HepG2 (cell line): ENCODE data around the gene NOTUM. TPM values are rescaled to one million over a fixed set of nuclear protein-coding genes. Genes with fewer than 3 reads are reported as not detected.

Experiments
- AKAP8 ChIP-seq: sonication (generic); formaldehyde crosslinking; IDR thresholded peaks from 2 replicates; pipeline ENCODE4 v1.5.1; 2020; ENCODE audit warnings: mild to moderate bottlenecking, missing genetic modification reagents
- FOXC1 ChIP-seq: sonication (generic); formaldehyde crosslinking; IDR thresholded peaks from 2 replicates; pipeline ENCODE4 v1.8.0; 2022; ENCODE audit warnings: mild to moderate bottlenecking, missing genetic modification reagents, borderline replicate concordance
- GPN1 ChIP-seq: sonication (generic); formaldehyde crosslinking; IDR thresholded peaks from 2 replicates; pipeline ENCODE4 v1.5.1; 2020; ENCODE audit warnings: missing genetic modification reagents, borderline replicate concordance
- MXI1 ChIP-seq: IDR thresholded peaks from 3 replicates; pipeline ENCODE4 v1.6.1; 2012; ENCODE audit warnings: low read depth, low read length, inconsistent platforms, borderline replicate concordance
- NRL ChIP-seq: sonication (generic); formaldehyde crosslinking; IDR thresholded peaks from 2 replicates; pipeline ENCODE4 v1.5.0; 2020; ENCODE audit warnings: missing genetic modification reagents, mild to moderate bottlenecking, moderate library complexity, borderline replicate concordance
- PAF1 ChIP-seq: IDR thresholded peaks from 2 replicates; pipeline ENCODE4 v1.6.1; 2016; ENCODE audit warnings: missing genetic modification reagents, missing compliant biosample characterization
- PRPF4 ChIP-seq: fragments of 200-400 bp; formaldehyde crosslinking; IDR thresholded peaks from 2 replicates; pipeline ENCODE4 v1.6.1; 2016; ENCODE audit warnings: low read length, low read depth; ENCODE audit not compliant: poor library complexity, severe bottlenecking
- RBFOX2 ChIP-seq: fragments of 200-400 bp; formaldehyde crosslinking; IDR thresholded peaks from 2 replicates; pipeline ENCODE4 v1.6.1; 2017; ENCODE audit warnings: low read depth, mild to moderate bottlenecking, low read length
- RFXAP ChIP-seq: sonication (generic); formaldehyde crosslinking; IDR thresholded peaks from 2 replicates; pipeline ENCODE4 v1.4.0; 2020; ENCODE audit warnings: missing genetic modification reagents, borderline replicate concordance
- SRF ChIP-seq: IDR thresholded peaks from 2 replicates; pipeline ENCODE4 v1.6.1; 2011; ENCODE audit warnings: mild to moderate bottlenecking, low read depth, low read length, moderate library complexity
- SRSF1 ChIP-seq: fragments of 200-400 bp; formaldehyde crosslinking; optimal IDR thresholded peaks from 2 replicates; pipeline ENCODE3; 2017; ENCODE audit warnings: mild to moderate bottlenecking, low read depth, low read length, moderate library complexity
- ZBTB38 ChIP-seq: sonication (generic); formaldehyde crosslinking; IDR thresholded peaks from 2 replicates; pipeline ENCODE4 v1.5.1; 2020; ENCODE audit warnings: mild to moderate bottlenecking, missing genetic modification reagents
- ZC3H4 ChIP-seq: sonication (generic); formaldehyde crosslinking; IDR thresholded peaks from 2 replicates; pipeline ENCODE4 v1.4.0; 2020; ENCODE audit warnings: missing genetic modification reagents, borderline replicate concordance
- ZNF746 ChIP-seq: sonication (generic); formaldehyde crosslinking; IDR thresholded peaks from 2 replicates; pipeline ENCODE4 v1.8.0; 2022; ENCODE audit warnings: mild to moderate bottlenecking, missing genetic modification reagents
- ZNF891 ChIP-seq: sonication (generic); formaldehyde crosslinking; IDR thresholded peaks from 2 replicates; pipeline ENCODE4 v1.5.0; 2020; ENCODE audit warnings: mild to moderate bottlenecking, missing genetic modification reagents
- ZSCAN25 ChIP-seq: sonication (generic); formaldehyde crosslinking; IDR thresholded peaks from 2 replicates; pipeline ENCODE4 v1.8.0; 2022; ENCODE audit warnings: mild to moderate bottlenecking, missing genetic modification reagents
- polyA plus RNA-seq, 8 experiments: library from polyadenylated mRNA; depleted of rRNA in 3 of 8; stranded (reverse) in 7 of 8; unstranded in 1 of 8; fragments of >200 nt; fragmentation: Illumina TruSeq in 4 of 8; extraction: Trizol in 4 of 8; gene quantifications; 2 replicates each; pipeline versions ENCODE4 v1.2.1 to v1.2.3, GENCODE V29; 2011 to 2016; ENCODE audit warnings: low read depth in 4 of 8, missing spikeins in 1 of 8, mixed read lengths in 1 of 8; ENCODE audit not compliant: insufficient read depth in 1 of 8
- total RNA-seq, 5 experiments: library from RNA; depleted of rRNA; stranded (reverse); fragments of >200 nt; fragmentation: Illumina TruSeq; extraction: Trizol; gene quantifications; 2 replicates each; pipeline ENCODE4 v1.2.3, GENCODE V29; 2016; ENCODE audit warnings: low read depth in 1 of 5
- TF ChIP-seq, protein P1 (sequence below): IDR thresholded peaks from 2 replicates; pipeline ENCODE4 v1.6.1; 2016
- TF ChIP-seq, protein P2 (sequence below): sonication (generic); formaldehyde crosslinking; IDR thresholded peaks from 2 replicates; pipeline ENCODE4 v1.4.0; 2020; ENCODE audit warnings: mild to moderate bottlenecking, missing genetic modification reagents
- TF ChIP-seq, protein P3 (sequence below): sonication (generic); formaldehyde crosslinking; IDR thresholded peaks from 2 replicates; pipeline ENCODE4 v1.8.0; 2022; ENCODE audit warnings: missing genetic modification reagents, mild to moderate bottlenecking, moderate library complexity, borderline replicate concordance

Gene NOTUM
- total and polyA plus RNA-seq, 2 of the 13 experiments (the other 11 are each of a cell fraction or from before 2014, with no cell fraction given) = 150 to 160 TPM

DNA sequence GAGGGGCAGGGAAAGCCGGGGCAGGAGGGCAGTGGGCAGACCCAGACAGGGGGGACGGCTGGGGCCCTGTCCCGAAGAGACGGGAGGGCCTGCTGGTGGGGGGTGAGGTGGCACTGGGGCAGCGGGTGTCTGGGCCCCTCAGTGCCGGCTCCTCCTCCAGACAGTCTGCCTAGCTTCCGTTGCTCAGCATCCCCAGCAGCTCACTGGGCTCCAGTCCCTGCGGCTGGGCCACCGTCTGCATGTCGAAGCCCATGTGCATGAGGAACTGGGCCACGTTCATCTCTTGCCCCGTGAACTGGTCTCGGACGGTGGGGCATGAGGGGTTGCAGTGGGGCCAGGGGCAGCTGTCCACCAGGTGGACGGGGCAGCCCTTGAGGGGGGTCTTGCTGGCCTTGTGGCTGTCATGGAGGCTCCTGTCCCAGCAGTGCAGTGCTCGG lies 8.2 kb downstream of the NOTUM start (continued):
- no peak for TF ChIP-seq SRF
- peak; percentile 33; the same call in 1 of the 2 replicates for TF ChIP-seq ZSCAN25 (CRISPR knock-in tag)
- TF ChIP-seq, protein P1, sequence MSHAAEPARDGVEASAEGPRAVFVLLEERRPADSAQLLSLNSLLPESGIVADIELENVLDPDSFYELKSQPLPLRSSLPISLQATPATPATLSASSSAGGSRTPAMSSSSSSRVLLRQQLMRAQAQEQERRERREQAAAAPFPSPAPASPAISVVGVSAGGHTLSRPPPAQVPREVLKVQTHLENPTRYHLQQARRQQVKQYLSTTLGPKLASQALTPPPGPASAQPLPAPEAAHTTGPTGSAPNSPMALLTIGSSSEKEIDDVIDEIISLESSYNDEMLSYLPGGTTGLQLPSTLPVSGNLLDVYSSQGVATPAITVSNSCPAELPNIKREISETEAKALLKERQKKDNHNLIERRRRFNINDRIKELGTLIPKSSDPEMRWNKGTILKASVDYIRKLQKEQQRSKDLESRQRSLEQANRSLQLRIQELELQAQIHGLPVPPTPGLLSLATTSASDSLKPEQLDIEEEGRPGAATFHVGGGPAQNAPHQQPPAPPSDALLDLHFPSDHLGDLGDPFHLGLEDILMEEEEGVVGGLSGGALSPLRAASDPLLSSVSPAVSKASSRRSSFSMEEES (CRISPR knock-in tag) = 0 out of 2 replicates have a peak, but pooled peaks have one; percentile 11
- peak; percentile 82; the same call in 1 of the 2 replicates for TF ChIP-seq PAF1 (CRISPR knock-in tag)
- no peak for TF ChIP-seq GPN1 (CRISPR knock-in tag)
- peak; percentile 49; the same call in 1 of the 2 replicates for TF ChIP-seq ZC3H4
- no peak for TF ChIP-seq MXI1
- TF ChIP-seq, protein P2, sequence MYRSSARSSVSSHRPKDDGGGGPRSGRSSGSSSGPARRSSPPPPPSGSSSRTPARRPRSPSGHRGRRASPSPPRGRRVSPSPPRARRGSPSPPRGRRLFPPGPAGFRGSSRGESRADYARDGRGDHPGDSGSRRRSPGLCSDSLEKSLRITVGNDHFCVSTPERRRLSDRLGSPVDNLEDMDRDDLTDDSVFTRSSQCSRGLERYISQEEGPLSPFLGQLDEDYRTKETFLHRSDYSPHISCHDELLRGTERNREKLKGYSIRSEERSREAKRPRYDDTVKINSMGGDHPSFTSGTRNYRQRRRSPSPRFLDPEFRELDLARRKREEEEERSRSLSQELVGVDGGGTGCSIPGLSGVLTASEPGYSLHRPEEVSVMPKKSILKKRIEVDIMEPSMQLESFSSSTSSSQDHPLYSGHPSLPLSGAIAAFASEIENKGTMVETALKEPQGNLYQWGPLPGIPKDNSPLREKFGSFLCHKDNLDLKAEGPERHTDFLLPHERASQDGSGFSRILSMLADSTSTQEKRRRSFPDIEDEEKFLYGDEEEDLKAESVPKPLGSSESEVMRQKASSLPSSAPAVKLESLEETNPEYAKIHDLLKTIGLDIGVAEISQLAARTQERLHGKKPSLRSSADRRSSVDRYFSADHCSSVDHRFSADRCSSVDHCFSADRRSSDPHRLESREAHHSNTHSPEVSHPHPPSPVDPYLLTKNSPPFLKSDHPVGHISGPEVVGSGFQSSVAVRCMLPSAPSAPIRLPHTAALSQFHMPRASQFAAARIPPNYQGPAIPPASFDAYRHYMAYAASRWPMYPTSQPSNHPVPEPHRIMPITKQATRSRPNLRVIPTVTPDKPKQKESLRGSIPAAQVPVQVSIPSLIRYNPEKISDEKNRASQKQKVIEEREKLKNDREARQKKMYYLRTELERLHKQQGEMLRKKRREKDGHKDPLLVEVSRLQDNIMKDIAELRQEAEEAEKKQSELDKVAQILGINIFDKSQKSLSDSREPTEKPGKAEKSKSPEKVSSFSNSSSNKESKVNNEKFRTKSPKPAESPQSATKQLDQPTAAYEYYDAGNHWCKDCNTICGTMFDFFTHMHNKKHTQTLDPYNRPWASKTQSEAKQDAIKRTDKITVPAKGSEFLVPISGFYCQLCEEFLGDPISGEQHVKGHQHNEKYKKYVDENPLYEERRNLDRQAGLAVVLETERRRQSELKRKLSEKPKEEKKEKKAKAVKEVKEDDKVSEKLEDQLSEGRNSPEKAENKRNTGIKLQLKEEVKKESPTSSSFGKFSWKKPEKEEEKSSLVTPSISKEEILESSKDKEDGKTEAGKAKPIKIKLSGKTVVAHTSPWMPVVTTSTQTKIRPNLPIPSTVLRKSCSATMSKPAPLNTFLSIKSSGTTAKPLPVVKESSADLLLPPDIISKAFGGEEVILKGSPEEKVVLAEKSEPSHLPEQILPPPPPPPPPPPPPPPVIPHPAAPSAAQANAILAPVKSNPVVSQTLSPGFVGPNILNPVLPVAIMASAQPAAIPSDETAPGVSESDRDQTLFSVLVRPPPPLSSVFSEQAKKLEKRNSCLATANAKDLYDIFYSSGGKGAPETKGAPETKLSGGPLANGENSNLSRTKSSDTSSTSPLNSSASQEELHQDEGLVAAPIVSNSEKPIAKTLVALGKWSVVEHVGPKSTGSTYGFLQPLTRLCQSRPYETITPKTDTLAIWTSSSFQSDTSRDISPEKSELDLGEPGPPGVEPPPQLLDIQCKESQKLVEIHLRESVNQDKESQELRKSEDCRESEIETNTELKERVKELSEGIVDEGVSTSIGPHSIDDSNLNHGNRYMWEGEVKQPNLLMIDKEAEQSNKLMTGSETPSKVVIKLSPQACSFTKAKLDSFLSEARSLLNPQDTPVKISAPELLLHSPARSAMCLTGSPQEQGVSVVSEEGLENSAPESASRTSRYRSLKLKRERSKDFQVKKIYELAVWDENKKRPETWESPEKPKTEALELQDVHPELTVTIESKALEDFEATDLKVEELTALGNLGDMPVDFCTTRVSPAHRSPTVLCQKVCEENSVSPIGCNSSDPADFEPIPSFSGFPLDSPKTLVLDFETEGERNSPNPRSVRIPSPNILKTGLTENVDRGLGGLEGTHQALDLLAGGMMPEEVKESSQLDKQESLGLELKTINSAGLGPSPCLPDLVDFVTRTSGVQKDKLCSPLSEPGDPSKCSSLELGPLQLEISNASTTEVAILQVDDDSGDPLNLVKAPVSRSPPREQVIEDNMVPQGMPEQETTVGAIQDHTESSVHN = 0 out of 2 replicates have a peak, but pooled peaks have one; percentile 73
- TF ChIP-seq ZNF891 = peak; percentile 66; the same call in 1 of the 2 replicates
- TF ChIP-seq RFXAP (CRISPR knock-in tag) = no peak
- TF ChIP-seq SRSF1 = peak; percentile 27
- TF ChIP-seq, protein P3, sequence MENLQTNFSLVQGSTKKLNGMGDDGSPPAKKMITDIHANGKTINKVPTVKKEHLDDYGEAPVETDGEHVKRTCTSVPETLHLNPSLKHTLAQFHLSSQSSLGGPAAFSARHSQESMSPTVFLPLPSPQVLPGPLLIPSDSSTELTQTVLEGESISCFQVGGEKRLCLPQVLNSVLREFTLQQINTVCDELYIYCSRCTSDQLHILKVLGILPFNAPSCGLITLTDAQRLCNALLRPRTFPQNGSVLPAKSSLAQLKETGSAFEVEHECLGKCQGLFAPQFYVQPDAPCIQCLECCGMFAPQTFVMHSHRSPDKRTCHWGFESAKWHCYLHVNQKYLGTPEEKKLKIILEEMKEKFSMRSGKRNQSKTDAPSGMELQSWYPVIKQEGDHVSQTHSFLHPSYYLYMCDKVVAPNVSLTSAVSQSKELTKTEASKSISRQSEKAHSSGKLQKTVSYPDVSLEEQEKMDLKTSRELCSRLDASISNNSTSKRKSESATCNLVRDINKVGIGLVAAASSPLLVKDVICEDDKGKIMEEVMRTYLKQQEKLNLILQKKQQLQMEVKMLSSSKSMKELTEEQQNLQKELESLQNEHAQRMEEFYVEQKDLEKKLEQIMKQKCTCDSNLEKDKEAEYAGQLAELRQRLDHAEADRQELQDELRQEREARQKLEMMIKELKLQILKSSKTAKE (CRISPR knock-in tag) = 0 out of 2 replicates have a peak, but pooled peaks have one; percentile 33
- peak; percentile 90 for TF ChIP-seq ZBTB38 (CRISPR knock-in tag)
- TF ChIP-seq FOXC1 (CRISPR knock-in tag) = no peak
- peak; percentile 58; the same call in 1 of the 2 replicates for TF ChIP-seq ZNF746 (CRISPR knock-in tag)
- peak; percentile 65 for TF ChIP-seq PRPF4
- peak; percentile 95 for TF ChIP-seq RBFOX2
- peak; percentile 73; the same call in 1 of the 2 replicates for TF ChIP-seq NRL (CRISPR knock-in tag)
- peak; percentile 78; the same call in 1 of the 2 replicates for TF ChIP-seq AKAP8
